Stimulated activated CD8-positive, alpha-beta memory T cell treated with anti-CD3 and anti-CD28 coated beads, Interleukin-15, amount 100 ng/mL, for 48 hours (primary cell): Measurements from ENCODE around the gene TRERF1.

Experiments used
- DNase-seq, 2 donors: peaks; one replicate each; pipeline ENCODE4 v3.0.0-alpha.2; 2020; ENCODE audit warnings: low read depth in 2 of 2

Gene TRERF1

DNA sequence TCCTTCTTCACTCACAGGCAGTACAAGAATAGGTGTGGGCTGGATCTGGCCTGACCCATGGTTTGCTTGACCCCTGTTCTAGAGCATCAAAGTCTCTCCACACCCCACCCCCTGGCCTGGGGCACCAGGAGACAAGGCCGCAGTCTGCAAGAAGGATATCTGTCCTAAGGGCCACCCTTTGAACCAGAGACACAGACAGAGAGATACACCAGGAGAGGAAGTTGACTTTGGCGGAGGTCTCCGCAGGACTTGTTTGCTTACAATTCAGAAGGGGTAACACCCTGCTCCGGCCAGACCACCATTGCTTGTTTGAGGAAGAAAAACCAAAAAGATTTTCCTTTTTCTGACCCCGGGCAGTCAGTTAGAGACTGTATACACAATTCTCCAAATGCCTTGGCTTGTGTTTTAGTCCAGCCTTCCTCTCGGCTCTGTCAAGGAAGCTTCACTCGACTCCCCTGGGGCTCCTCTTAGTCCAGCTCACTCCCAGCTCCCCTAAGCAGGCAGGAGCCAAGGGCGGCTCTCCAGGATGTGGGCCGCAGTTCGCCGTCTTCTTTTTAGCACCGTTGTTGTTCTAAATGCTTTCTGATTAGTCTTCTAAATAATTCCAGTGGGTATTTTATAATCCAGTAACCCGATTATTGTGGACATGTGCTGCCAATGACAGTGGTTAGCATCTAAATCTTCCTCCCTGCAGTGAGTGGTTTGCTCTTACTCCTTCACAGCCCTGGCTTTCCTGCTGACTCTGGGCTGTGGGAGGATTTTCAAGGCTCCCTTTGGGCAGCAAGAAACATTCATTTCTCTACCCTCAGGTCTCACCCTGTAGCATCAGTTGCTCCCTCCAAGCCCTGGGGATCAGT lies 175.5 kb downstream of the TRERF1 start:
- DNase-seq, result no peak

DNA sequence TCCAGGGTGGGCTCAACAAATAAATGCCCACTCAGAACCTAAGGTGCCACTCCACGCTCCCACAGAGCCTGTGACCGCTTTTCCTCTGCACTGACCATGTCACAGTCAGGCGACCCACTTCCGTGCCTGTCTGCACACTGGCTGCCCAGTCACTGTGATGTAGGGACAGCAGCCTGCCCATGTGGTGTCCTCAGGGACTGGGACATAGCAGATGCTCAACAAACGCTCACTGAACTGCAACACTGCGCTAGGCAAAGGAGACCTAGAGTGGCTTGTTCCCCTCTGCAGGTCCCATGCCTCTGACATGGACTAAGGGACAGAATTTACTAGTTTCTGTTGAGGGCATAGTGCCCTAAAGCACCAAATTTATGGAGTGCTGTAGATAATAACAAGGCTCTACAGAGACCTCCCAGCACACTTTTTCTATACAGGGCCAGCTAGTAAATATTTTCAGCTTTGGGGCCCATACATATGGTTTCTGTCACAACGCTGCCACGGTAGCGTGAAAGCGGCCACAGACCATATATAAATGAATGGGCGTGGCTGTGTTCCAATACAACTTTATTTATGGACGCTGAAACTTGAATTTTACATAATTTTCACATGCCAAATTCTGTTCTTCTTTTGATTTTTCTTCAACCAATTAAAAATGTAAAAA lies 176.2 kb downstream of the TRERF1 start:
- no peak for DNase-seq

DNA sequence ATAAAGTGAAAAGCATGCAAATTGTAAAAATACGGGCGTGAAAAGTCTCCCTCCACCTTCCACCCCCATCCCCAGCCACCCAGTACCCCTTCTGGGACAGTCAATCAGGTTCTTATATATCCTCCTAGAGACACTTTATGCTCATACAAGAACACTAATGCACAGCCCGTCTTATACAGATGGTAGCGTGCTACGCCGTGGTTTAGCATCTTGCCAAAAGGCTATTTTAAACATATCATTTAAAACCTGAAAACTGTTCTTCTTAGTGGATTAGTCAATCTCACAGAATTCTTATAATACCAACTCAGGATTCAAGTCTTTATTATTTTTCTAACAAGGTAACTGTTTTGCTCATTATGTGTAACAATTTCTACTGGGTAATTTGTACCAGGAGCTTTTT lies 176.8 kb downstream of the TRERF1 start:
- DNase-seq, result no peak

DNA sequence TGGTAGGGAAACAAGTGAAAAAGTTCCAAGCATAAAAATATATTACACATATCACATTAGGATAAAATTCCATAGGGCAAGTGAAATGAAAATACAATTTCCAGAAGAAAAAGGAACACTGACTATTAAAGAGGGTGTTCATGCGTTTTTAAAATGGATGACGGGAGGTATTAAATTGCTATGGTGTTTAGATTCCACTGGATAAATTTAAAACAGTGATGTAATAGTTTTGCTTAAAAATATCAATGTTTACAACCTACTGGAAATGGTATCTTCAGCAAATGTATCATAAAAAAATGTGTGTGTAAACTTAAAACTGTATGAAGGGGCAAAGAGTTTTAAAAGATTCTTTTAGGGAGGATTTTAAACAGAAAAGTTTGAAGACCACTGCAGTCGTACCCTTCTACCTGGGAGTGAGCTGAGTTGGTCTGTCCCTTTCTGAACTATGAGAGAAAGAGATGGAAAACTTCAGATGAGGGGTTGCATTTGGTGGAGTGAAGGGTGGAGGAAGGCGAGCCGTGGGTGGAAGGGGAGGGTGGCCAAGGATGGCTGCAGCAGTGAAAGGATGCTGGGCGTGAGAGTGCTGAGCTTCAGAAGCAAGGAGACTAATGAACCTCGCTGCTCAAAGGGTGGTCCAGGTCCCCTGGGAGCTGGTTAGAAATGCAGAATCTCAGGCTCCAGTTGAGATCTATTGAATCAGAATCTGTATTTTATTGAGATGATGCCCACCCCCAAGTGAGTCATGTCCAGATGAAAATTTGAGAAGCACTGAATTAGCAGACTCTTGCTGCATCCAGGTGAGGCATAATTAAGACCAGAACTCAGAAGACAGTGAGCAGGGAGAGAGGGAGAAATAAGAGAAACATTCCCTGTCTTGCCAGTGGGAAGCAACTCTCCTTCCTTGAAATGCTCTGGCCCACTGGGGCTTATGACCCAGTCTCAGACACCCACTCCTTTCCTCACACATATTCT lies 179.6 kb downstream of the TRERF1 start:
- DNase-seq, result no peak

DNA sequence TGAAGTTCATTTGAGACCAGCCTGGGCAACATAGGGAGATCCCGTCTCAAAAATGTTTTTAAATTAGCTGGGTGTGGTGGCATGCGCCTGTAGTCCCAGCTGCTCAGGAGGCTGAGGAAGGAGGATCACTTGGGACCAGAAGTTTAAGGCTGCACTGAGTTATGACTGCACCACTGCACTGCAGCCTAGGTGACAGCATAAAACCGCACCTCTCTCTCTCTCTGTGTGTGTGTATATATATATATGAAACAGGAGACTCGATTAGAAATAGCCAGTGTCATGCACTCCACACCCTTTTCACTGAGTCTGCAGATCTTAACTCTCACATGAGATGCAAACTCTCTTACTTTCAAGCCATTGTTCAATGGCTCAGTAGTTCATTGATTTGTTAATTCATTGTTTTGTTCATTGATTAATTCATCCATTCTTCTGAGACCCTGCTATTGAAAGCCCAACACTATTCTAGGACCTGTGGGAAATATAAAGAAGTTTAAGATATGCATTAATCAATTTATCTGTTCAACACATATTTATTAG lies 181.7 kb downstream of the TRERF1 start:
- no peak for DNase-seq

DNA sequence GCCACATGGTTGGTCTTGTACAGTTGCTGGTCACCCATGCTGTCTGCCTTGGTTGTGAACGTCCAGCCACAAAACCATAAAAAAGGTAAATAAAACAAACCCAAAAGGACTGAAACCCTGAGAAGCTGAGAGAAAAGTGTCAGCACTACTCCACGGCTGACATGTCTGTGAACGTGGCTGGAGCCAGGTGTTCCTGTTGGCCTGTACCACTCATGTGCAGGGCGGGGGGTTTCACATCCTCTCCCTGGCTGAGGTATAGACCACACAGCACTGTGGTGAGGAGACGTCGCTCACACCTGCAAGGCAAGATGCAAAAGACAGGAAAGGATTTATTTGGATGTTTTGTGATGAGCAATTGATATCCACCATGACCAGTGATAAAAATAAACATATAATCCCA lies 182.2 kb downstream of the TRERF1 start:
- DNase-seq, result no peak

DNA sequence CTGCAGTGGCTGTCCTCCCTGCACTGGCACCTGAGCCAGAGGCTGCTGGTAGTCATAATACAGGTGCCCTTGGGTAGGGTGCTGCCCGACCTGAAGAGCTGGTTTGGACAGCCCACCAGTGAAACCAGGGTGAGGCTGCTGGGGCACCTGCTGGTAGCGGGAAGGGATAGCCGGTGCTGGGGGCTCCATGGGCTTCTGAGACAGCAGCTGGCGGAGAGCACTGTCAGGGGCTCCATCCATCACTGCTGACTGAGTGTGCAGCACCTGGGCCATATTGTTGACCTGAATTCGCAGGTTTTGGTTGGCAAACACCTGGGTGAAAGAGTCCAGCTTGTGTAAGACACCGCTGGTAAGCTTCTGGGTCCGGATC lies 182.9 kb downstream of the TRERF1 start:
- DNase-seq, result no peak

DNA sequence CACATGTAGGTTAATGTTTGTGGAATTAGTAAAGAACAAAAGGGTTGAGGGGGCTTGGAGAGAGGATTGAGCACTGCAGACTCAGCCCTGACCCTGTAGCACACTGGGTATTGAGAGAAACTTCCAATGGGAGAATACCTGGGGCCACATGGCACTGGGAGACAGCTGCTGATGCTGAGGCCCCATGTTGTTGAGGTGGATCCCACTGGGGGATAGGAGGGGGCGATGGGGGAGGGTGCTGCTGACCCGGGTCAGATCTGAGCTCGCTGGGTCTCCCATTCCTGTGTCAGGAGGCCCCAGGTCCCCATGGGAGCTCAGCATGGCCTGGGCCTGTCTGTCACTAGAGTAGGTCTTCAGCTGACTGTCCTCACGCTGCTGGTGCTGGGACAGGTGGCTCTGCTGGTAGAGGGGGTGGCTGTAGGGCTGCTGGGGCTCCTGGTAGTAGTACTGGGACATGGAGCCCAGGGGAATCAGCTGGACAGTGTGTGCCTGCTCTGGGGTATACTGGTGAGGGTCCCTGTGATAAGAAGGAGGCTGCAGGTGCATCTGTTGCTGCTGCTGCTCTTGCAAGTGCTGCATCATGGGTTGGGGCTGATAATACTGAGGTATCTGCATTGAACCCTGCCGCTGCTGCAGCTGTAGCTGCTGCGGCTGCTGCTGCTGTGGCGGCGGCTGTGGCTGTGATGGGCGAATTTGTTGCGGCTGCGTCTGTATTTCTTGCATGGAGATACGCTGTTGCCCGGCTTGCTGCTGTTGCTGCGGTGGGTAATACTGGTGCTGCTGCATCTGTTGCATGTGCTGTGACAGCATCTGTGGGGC lies 183.5 kb downstream of the TRERF1 start:
- DNase-seq, result no peak

DNA sequence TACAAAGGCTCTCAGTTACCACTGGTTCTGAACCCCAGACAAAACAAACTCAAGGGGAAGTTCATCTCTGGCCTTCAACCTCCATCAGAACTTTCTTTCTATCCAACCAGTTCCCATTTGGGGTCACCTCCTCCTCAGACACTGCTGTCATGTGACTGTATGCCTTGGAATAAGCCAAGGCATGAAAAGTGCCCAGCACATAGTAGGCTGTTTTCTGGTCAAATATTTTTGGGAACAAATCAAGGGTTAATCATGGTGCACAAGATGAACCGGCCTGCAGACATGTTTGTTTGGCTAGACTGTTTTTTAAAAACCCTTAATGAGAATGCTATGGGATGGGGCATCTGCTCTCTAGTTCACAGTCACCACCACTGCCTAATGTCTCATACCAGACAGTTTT lies 185.2 kb downstream of the TRERF1 start:
- no peak for DNase-seq

DNA sequence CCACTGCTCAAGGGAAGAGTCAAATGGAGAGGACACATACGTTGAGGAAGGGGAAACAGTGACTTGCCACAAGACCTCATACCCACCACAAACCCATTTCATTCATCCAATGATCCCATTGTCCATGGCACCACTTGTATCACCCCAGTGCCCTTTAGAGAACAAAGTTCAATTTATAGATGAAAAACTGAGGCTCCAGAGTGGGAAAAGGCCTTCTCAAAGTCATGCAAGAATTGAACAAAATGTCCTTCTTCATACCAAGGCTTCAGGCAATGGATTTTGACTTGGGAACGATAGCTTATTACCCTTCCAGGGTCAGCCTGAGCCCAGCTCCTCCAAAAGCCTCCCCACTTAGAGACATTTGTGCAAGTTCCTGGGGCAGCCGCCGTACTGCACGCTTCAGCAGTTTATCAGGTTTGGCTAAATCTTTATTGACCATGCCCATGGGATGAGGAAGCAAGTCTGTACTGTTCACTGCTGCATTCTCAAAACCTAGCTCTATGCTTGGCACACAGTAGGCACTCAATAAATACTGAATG lies 186.8 kb downstream of the TRERF1 start:
- no peak for DNase-seq

DNA sequence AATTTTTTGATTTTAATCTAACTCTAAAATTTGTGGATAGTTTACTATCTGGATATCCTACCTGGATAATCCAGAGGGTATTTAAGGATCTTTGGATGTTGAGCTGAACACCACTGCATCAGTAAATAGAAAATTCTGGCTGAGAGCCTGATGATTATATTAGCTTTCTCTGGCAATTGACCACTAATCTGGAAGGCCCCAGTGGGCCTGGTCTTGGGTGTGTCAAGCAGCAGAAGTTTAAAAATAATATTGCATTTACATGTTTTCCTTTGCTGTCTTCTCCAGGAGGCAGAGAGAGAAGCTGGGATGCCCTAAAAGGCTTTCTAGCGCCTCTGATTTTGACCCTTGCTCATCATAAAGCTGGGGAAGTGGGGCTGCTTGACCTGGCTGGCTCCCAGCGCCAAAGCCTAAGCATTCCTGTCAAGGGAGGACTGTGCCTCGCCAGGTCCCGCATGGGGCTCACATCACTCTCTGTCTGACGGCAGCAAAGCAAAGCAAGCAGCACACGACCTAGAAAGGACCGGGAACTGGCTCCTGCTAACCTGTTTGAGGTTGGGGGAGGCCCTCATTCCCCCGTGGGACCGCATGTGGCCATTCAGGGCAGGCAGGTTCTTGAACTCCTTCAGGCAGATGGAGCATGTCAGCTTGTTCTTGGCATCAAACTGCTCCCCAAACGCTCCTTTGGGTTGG lies 187.4 kb downstream of the TRERF1 start:
- no peak for DNase-seq

DNA sequence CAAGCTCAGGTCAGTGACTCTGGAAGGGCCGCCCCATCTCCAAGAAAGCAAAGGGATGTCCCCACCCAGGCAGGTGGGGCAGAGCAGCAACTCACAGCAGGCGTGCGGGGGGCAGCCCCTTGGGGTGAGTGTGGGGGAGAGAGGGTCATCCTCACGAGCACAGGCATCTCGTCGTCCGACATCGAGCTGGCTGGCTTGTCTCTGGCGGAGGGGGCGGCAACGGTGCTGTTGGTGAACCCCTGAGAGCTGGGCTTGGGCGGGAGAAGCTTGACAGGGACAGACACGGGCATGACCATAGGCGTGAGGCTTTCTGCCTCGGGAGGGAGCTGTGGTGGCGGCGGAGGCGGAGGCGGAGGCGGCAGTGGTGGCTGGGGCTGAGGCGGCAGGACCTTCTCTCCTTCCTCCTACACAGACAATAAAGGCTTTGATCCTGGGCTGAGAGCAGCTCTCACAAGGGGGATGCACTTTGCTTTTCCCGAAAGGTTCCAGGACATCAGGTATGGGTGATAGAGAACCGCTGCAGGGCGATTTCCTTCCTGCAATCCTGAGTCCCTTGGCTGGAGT lies 188.5 kb downstream of the TRERF1 start:
- DNase-seq, result no peak

DNA sequence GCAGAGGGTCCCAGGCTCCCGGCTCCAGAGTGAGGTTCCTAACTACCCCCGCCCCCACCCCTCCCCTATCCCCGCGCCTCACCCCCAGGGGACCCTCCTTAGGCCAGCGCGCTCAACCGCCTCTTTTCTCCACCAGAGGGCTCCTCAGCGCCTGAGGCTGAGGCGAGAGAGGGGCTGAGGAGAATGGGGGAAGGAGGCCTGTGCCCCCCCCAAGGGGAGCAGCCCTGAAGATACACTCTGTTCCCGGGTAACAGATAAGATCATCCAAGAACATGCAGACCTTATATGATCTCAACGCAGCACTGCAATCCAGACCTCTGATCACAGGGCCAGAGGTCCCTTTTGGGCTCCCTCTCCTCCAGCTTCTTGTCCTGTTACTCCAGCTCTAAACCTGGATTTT lies 190.8 kb downstream of the TRERF1 start:
- no peak for DNase-seq

DNA sequence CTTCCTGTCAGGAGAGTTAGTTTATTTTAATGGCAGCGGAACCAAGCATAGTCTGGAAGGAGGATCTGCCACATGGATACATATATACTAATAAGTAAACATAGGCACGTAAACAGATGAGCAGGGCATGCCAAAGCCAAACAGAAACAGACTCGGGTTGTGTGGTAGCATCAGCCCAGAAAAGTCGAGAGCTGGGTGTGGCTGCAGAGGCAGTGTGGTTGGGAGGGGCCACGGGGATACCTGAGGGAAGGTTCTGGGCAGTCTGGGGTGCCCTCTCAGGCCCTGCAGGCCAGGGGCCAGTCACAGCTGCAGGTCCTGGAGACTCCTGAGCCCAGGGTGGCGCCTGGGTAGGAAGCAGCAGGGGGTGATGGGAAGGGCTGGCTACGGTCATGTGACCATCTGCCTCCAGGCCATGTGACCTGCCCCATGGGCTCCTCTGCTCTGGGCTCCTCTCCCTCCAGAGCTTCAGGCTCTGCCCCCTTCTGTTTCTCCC lies 191.3 kb downstream of the TRERF1 start:
- DNase-seq, result no peak

DNA sequence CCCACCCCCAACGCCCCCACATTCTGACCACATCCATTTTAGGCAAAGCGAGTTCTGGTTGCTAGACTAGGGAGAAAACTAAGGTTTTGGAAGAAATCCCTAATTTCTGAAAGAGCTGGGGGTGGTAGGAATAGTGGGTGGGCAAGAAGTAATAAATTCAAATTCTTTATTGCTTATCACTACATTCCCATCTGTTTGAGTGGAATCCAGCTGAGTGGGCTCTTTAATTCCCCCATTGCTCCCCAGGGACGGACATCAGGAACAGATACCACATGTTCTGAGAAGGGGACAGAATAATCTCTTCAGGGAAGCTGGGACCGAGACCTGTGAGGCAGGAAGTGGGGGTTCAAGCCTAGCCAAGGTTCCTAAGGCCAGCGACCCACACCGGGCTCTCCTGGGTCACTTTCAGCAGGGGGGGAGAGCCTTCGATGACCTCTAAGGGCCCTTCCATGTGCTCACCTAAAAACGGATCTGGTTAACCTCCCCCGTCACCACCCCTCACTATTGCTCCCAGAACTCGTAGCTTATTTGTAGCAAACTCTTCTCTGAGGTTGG lies 191.8 kb downstream of the TRERF1 start:
- DNase-seq, result no peak

DNA sequence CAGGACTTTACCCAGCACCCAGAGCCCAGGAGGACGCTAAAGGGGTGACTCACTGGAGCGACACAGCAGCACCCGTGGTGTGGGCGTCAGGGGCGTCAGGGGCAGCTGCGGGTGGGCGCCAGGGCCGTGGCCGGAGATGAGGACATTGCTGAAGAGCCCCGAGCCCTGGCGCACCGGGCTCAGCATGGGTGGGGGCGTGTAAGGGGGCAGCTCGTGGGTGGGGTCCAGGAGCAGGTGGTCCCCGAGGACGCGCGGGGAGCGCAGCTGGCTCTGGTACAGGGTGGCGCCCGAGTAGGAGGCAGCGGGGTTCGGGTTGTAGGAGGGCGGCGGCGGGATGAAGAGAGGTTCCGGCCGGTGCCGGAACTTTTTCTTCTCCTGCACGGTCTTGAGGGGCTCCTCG lies 192.4 kb downstream of the TRERF1 start:
- no peak for DNase-seq

DNA sequence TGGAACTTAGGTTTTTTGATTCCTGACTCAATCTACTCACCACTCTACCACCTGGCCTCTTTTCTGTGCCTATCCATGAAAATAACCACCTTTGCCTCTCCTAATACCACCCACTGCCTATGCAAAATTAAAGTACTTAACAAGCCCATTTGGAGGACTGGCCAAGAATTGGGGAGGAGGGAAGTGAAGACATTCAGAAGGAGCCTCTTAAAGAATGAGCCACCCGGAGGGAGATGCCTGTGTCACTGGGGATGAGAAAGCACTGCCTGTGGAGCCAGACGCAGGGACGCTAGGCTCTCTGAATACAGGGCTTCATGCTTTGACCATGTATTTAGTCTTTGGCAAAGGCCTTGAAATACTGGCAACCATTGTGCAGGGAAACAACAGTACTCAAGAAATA lies 194.1 kb downstream of the TRERF1 start:
- DNase-seq, result no peak

DNA sequence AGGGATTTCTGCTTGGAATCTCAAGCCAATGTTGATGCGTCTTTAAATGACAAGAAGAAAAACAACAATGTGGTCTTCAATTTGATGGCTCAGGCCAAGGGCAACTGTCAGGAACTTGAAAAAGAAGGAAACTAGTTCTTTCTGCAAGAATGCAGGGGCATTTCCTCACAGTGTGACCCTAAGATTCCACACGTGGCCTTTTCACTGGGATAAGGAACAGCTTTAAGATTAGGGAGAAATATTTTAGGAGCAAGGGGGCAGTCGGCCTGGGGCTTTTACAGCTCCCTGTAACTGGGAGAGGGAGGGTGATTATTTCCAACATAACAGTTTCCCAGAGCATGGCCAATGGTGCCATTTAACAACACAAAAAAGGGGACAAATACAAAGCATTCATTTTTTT lies 194.7 kb downstream of the TRERF1 start:
- no peak for DNase-seq

DNA sequence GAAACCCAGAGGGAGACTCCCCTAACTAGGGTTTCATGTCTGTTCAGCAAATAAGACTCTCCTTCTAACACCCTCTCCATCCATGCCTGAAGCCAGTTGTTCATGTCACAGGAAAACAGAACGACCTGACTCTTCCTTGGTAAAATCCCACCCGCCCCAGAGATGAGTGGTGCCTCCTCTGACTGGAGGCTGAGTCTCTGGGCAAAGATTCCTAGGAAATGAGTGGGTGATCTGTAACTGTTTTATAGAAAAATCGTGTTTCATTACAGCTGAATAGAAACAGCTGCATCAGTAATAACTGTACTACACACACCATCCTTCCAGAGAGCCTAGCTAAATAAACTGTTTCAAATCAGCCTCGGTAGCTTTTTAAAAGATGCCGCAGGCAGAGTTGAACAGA lies 196.7 kb downstream of the TRERF1 start:
- DNase-seq, result no peak
